ENCODE results near the gene BCR. TPM values are rescaled to one million over a fixed set of nuclear protein-coding genes. Genes with fewer than 3 reads are reported as not detected.

Gene BCR
- total RNA-seq, 4 donors from 2014 or later: 70.5 to 102 (median 84.1) TPM

DNA sequence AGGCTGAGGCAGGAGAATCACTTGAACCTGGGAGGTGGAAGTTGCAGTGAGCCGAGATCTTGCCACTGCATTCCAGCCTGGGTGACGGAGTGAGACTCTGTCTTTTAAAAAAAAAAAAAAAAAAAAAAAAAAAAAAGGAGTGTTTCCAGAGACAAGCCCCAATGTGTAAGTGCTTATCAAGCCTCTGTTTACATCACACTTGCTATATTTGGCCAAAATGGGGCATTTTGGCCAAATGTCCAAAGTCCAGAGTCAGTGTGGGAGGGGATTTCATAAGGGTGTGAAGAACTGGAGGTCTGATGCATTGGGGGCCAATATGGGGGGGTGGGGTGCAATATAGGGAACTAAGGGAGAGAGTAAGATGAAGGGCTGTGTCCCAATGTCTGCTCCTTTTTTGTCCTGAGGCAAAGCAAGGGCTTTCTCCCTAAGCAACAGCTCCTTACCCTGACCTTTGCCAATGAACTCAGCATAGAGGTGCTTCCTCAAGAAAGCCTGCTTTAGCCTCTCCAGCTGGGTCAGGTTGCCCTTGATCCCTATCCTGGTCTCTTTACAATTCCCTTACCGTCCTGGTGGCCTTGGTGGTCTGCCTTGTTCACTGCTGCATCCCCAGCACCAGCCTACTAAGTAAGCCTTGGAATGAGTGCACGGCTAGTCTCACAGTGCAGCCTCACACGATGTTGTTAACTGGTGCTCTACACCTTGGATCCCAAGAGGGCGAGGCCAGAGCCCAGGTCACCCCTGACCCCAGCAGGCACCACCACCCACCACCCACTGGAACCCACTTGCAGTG, 14.1 kb upstream of the BCR start:
- DNase-seq (ENCODE audit: low spot score in 2 of 2): no peak
- 85 to 86% methylated on average over 5 to 6 of the region's 6 CpGs for WGBS, 2 donors
- TF ChIP-seq POLR2A (IDR thresholded peaks at IDR 0.05): no peak
- no peak for TF ChIP-seq CTCF (IDR thresholded peaks at IDR 0.05)
- H3K4me3 ChIP-seq (ENCODE audit: low read depth, poor library complexity, severe bottlenecking): no peak overlapping the region
- intact Hi-C loops (cut with DNase I; ENCODE audit: low total_unique reads): no loop called here

- no peak for DNase-seq (ENCODE audit: low spot score in 2 of 2)
- intact Hi-C loops (cut with DNase I; ENCODE audit: low total_unique reads): no loop called here
- TF ChIP-seq CTCF (IDR thresholded peaks at IDR 0.05) (no peak), POLR2A (IDR thresholded peaks at IDR 0.05) (no peak)
- no peak overlapping the region for H3K4me3 ChIP-seq (ENCODE audit: low read depth, poor library complexity, severe bottlenecking)
- 72 to 77% methylated on average over 10 of the region's 10 CpGs for WGBS, 2 donors
Measured at GRCh38 chr22:23166841-23167616, 13.3 kb upstream of the BCR start.

DNA sequence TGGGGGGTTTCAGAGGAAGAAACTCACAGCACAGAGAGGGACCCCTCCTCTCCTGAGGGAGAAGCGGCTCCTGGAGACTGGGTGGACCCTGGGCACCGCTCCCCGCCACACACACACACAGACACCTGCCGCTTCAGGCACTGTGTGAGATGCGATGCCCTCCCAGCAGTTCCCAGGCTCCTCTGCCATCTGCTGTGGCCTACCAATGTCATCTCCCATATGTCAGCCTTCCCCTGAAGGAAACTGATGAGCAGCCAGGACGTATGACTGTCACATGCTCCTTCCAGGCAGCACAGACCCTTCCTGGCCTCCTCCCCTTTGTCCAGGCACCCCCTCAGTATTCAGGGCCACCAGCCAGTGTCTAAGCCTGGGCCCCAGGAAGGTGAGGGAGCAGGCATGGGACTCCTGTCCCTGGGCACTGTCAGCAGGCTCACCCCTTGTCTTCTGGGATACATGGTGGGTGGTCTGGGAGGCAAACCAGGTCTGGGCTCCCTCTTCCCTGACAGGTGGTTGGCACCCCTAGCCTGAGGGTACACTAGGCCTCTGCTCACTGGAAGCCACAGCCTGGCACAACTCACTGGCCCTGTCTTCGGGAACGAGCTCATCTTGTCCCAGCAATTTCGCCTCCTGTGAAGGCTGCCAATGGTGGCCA, 11.8 kb upstream of the BCR start:
- intact Hi-C loops (cut with DNase I; ENCODE audit: low total_unique reads): no loop called here
- no peak overlapping the region for H3K4me3 ChIP-seq (ENCODE audit: low read depth, poor library complexity, severe bottlenecking)
- 89% methylated on average over 9 of the region's 9 CpGs for WGBS, 2 donors
- TF ChIP-seq CTCF (IDR thresholded peaks at IDR 0.05) (no peak), POLR2A (IDR thresholded peaks at IDR 0.05) (no peak)
- no peak for DNase-seq (ENCODE audit: low spot score in 2 of 2)

DNA sequence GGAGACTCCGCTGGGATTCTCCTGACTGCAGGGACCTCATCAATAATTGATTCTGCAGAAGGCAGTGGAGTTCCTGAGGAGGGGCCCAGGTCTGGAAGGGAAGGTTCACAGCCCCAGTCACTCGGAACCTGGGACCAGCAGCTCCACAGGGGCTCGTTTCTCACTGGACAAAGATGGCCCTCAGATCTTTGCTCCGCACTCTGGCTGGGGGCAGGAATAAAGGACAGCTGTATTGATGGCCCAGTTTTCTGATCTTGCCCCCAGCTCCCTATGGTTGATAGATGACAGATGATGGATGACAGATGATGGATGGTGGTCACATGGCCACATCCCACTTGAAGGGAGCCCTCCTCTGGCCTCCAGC, 11.3 kb upstream of the BCR start:
- DNase-seq (ENCODE audit: low spot score in 2 of 2): no peak
- no peak for TF ChIP-seq POLR2A (IDR thresholded peaks at IDR 0.05)
- 100% methylated on average over 4 of the region's 4 CpGs for WGBS, 2 donors
- intact Hi-C loops (cut with DNase I; ENCODE audit: low total_unique reads): no loop called here
- no peak overlapping the region for H3K4me3 ChIP-seq (ENCODE audit: low read depth, poor library complexity, severe bottlenecking)

DNA sequence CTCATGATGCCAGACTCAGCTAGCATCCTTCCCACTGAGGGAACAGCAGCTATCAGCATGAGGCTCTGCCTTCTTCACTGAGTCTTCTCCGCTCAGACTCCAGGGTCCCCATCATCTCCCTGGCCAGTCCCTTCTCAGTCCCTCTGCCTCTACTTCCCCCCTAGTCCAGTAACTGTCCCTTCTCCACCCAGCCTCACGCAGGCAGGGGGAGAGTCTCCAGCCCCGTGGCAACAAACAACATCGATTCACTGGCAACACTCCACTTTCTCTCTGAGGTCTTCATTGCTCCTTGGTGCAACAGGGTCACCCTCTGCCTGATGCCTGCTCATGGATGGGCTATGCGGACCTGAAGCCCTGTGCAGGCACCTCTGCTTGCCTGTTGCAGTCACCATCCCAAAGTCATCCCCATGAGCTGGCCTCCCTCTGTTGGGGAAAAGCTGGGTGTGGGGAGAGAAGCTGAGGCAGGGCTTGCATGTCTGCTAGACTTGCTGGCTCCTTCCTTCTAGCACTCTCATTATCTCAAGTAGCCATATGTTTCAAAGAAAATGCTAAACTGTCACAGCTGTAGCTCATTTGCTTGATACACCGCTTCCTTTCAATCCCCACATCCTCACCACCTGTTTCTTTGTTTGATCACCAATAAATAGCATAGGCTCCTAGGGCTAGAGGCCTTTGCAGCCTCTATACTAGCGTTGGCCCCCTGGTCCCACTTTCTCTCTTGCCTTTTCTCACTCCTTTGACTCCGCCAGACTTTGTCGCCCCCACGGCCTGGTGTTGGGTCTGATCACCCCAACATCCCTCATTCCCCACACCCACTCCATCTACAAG, 4.3 kb upstream of the BCR start:
- intact Hi-C loops (cut with DNase I; ENCODE audit: low total_unique reads): loop anchor here (5.0 kb wide), 1 partner anchor 206 kb away; no protein-coding TSS in a partner anchor
- WGBS, 2 donors: 95 to 98% methylated on average over 10 of the region's 10 CpGs
- no peak for DNase-seq (ENCODE audit: low spot score in 2 of 2)
- H3K4me3 ChIP-seq (ENCODE audit: low read depth, poor library complexity, severe bottlenecking): no peak overlapping the region
- no peak for TF ChIP-seq POLR2A (IDR thresholded peaks at IDR 0.05)
- TF ChIP-seq CTCF (IDR thresholded peaks at IDR 0.05): no peak
